ENCODE measurements around the gene NUMBL.

The NUMBL gene

GRCh38 chr19:40621966-40622772, 68.3 kb downstream of the NUMBL start:
- H3K36me3 ChIP-seq (ENCODE audit: insufficient read depth, low read length) = peaks cover 38% of the 10 kb centered on the region
- no peak for DNase-seq (ENCODE audit: low read depth, low spot score)

GRCh38 chr19:40621283-40621682, 69.2 kb downstream of the NUMBL start:
- peaks cover 37% of the 10 kb centered on the region for H3K36me3 ChIP-seq (ENCODE audit: insufficient read depth, low read length)
- H3K4me3 ChIP-seq = no peak overlapping the region
- no peak for DNase-seq (ENCODE audit: low read depth, low spot score)
- H3K9me3 ChIP-seq (ENCODE audit: low read depth, low read length) = no peaks in the 10 kb centered on the region
- no peak overlapping the region for H3K9ac ChIP-seq (ENCODE audit: insufficient read length)
- no peak overlapping the region for H3K27ac ChIP-seq
- TF ChIP-seq POLR2AphosphoS5 (IDR thresholded peaks at IDR 0.05; ENCODE audit: borderline replicate concordance, low read depth, low read length) = no peak

More at GRCh38 chr19:40621966-40622772, 68.3 kb downstream of the NUMBL start:
- H3K9ac ChIP-seq (ENCODE audit: insufficient read length) = no peak overlapping the region
- no peaks in the 10 kb centered on the region for H3K9me3 ChIP-seq (ENCODE audit: low read depth, low read length)
- no peak overlapping the region for H3K4me3 ChIP-seq
- H3K27ac ChIP-seq = no peak overlapping the region
- TF ChIP-seq EZH2 (IDR thresholded peaks at IDR 0.05) (no peak), POLR2AphosphoS5 (IDR thresholded peaks at IDR 0.05; ENCODE audit: borderline replicate concordance, low read depth, low read length) (no peak)

- Histone ChIP-seq H3K36me3 (ENCODE audit: insufficient read depth, low read length) (peaks cover 35% of the 10 kb centered on the region), H3K9ac (ENCODE audit: insufficient read length) (no peak overlapping the region), H3K27ac (no peak overlapping the region), H3K9me3 (ENCODE audit: low read depth, low read length) (no peaks in the 10 kb centered on the region), H3K4me3 (no peak overlapping the region)
- no peak for TF ChIP-seq FOXP2 (optimal IDR thresholded peaks at IDR 0.05; ENCODE audit: control extremely low read depth, extremely low read length, insufficient read depth)
- no peak for TF ChIP-seq POLR2AphosphoS5 (IDR thresholded peaks at IDR 0.05; ENCODE audit: borderline replicate concordance, low read depth, low read length)
- no peak for TF ChIP-seq EZH2 (IDR thresholded peaks at IDR 0.05)
- no peak for DNase-seq (ENCODE audit: low read depth, low spot score)
Measured at GRCh38 chr19:40620161-40620485, 70.3 kb downstream of the NUMBL start.

- TF ChIP-seq POLR2AphosphoS5 (IDR thresholded peaks at IDR 0.05; ENCODE audit: borderline replicate concordance, low read depth, low read length) (no peak), FOXP2 (optimal IDR thresholded peaks at IDR 0.05; ENCODE audit: control extremely low read depth, extremely low read length, insufficient read depth) (no peak), EZH2 (IDR thresholded peaks at IDR 0.05) (no peak)
- no peak overlapping the region for H3K27ac ChIP-seq
- no peak overlapping the region for H3K4me3 ChIP-seq
- no peak overlapping the region for H3K9ac ChIP-seq (ENCODE audit: insufficient read length)
- H3K9me3 ChIP-seq (ENCODE audit: low read depth, low read length) = no peaks in the 10 kb centered on the region
- no peak for DNase-seq (ENCODE audit: low read depth, low spot score)
- peaks cover 35% of the 10 kb centered on the region for H3K36me3 ChIP-seq (ENCODE audit: insufficient read depth, low read length)
Measured at GRCh38 chr19:40619333-40620160, 70.9 kb downstream of the NUMBL start.

- no peak for TF ChIP-seq FOXP2 (optimal IDR thresholded peaks at IDR 0.05; ENCODE audit: control extremely low read depth, extremely low read length, insufficient read depth)
- TF ChIP-seq POLR2AphosphoS5 (IDR thresholded peaks at IDR 0.05; ENCODE audit: borderline replicate concordance, low read depth, low read length) = no peak
- TF ChIP-seq EZH2 (IDR thresholded peaks at IDR 0.05) = no peak
- H3K9ac ChIP-seq (ENCODE audit: insufficient read length) = no peak overlapping the region
- no peak overlapping the region for H3K4me3 ChIP-seq
- no peak for DNase-seq (ENCODE audit: low read depth, low spot score)
- no peaks in the 10 kb centered on the region for H3K9me3 ChIP-seq (ENCODE audit: low read depth, low read length)
- H3K36me3 ChIP-seq (ENCODE audit: insufficient read depth, low read length) = peaks cover 35% of the 10 kb centered on the region
- H3K27ac ChIP-seq = no peak overlapping the region
Measured at GRCh38 chr19:40617961-40618360, 72.5 kb downstream of the NUMBL start.

GRCh38 chr19:40616941-40617340, 73.5 kb downstream of the NUMBL start:
- Histone ChIP-seq H3K27ac (no peak overlapping the region), H3K36me3 (ENCODE audit: insufficient read depth, low read length) (peaks cover 31% of the 10 kb centered on the region), H3K9me3 (ENCODE audit: low read depth, low read length) (no peaks in the 10 kb centered on the region), H3K9ac (ENCODE audit: insufficient read length) (no peak overlapping the region), H3K4me3 (no peak overlapping the region)
- DNase-seq (ENCODE audit: low read depth, low spot score) = no peak
- TF ChIP-seq FOXP2 (optimal IDR thresholded peaks at IDR 0.05; ENCODE audit: control extremely low read depth, extremely low read length, insufficient read depth) (no peak), EZH2 (IDR thresholded peaks at IDR 0.05) (no peak), POLR2AphosphoS5 (IDR thresholded peaks at IDR 0.05; ENCODE audit: borderline replicate concordance, low read depth, low read length) (no peak)

- Histone ChIP-seq H3K4me3 (no peak overlapping the region), H3K27ac (no peak overlapping the region), H3K9ac (ENCODE audit: insufficient read length) (no peak overlapping the region), H3K36me3 (ENCODE audit: insufficient read depth, low read length) (peaks cover 27% of the 10 kb centered on the region), H3K9me3 (ENCODE audit: low read depth, low read length) (no peaks in the 10 kb centered on the region)
- DNase-seq (ENCODE audit: low read depth, low spot score) = no peak
- TF ChIP-seq EZH2 (IDR thresholded peaks at IDR 0.05) (no peak), FOXP2 (optimal IDR thresholded peaks at IDR 0.05; ENCODE audit: control extremely low read depth, extremely low read length, insufficient read depth) (no peak), POLR2AphosphoS5 (IDR thresholded peaks at IDR 0.05; ENCODE audit: borderline replicate concordance, low read depth, low read length) (no peak)
Measured at GRCh38 chr19:40616178-40616577, 74.3 kb downstream of the NUMBL start.
